HEK293T (cell line): ENCODE data around the gene PRR15L.

Source experiments
- FOXA1 ChIP-seq: fragments of 450-650 bp; IDR thresholded peaks from 2 replicates; pipeline ENCODE4 v1.6.1; 2016; ENCODE audit warnings: mild to moderate bottlenecking
- TARDBP ChIP-seq: fragments of 450-650 bp; IDR thresholded peaks from 2 replicates; pipeline ENCODE4 v1.6.1; 2016

- TF ChIP-seq FOXA1 (no peak), TARDBP (no peak)
Observed at GRCh38 chr17:47989159-47989558, 31.5 kb upstream of the PRR15L start.
